ENCODE data around the gene CD300A.

- TF ChIP-seq ZNF274 (IDR thresholded peaks at IDR 0.05; ENCODE audit: low read length), result no peak
- no peak for TF ChIP-seq ZNF274 (tag by site-specific recombination; IDR thresholded peaks at IDR 0.05; ENCODE audit: borderline replicate concordance)
- no peak for TF ChIP-seq ZNF239 (tag by site-specific recombination; IDR thresholded peaks at IDR 0.05)
- TF ChIP-seq ZNF549 (tag by site-specific recombination; IDR thresholded peaks at IDR 0.05), result no peak
- no peak for TF ChIP-seq CTCF (tag by site-specific recombination; IDR thresholded peaks at IDR 0.05)
- TF ChIP-seq ZNF544 (tag by site-specific recombination; IDR thresholded peaks at IDR 0.05), result no peak
- TF ChIP-seq ZBTB7A (tag by site-specific recombination; IDR thresholded peaks at IDR 0.05; ENCODE audit: low read depth), result no peak
- no peak for TF ChIP-seq ZBTB49 (tag by site-specific recombination; IDR thresholded peaks at IDR 0.05; ENCODE audit: low read depth)
These were observed 54.5 kb downstream of the CD300A start for GRCh38 chr17:74520790-74521480.
